Measurements from ENCODE around the gene ALG14.
"Not testable (repeated sequence)": the region's sequence is repeated elsewhere in the genome, so short reads cannot be mapped to it uniquely, and the experiment has no call there.

Gene ALG14

GRCh38 chr1:95006681-95007080 lies 66.1 kb downstream of the ALG14 start:
- DNase-seq (ENCODE audit: low read depth), result no peak

GRCh38 chr1:95005584-95005983 lies 67.2 kb downstream of the ALG14 start:
- no peak for DNase-seq (ENCODE audit: low read depth)

GRCh38 chr1:95004013-95004412 lies 68.7 kb downstream of the ALG14 start:
- DNase-seq (ENCODE audit: low read depth), result no peak

DNA sequence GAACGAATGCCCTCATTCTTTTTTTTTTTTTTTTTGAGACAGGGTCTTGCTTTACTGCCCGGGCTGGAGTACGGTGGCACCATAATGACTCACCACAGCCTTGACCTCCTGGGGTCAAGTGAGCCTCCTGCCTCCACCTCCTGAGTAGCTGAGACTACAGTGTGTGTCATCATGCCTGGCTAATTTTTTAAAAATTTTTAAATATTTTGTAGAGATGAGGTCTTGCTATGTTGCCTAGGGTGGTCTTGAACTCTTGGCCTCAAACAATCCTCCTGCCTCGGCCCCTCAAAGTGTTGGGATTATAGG lies 69.4 kb downstream of the ALG14 start:
- no peak for DNase-seq (ENCODE audit: low read depth)

DNA sequence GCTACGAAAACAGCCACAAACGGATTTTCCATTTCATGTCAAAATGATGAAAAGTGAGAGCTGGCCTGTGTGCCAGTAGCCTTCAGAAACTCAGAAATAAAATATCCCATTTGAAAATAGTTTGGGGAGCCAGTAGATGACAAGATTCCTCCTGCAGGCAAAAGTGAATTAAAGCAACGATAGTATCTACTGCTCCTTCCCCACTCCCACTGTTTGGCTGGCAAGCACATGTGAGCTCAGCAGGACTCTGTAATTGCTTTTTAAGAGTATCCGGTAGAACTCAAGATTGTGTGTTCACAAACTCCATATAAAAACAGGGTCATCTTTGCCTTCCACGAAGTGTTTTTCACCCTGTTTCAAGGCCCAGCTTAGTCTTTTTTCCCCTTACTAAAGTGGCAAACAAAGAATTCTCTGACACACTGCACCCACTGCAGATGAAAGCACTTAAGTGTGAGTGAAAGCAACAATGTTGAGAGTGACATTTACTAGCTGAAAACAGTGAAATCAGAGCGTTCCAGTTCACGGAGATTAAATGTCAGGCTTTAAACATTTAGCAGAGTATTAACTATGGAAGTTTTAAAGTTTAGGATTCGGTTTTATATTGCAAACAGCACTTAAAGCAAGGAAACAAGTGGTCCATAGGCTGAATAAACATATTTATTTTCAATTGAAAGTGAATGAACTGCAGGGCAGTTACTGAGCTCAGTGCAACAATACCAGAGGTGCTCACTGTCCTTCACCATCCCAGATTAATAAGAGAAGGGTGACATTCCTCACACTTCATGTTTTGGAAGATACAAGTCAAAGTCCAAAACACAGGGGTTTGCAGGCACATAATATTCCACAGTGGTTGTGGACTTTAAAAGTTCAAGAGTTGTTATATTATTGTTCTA lies 70.0 kb downstream of the ALG14 start:
- DNase-seq (ENCODE audit: low read depth), result no peak

- DNase-seq (ENCODE audit: low read depth), result no peak
These were observed 70.6 kb downstream of the ALG14 start for GRCh38 chr1:95002164-95002539.

DNA sequence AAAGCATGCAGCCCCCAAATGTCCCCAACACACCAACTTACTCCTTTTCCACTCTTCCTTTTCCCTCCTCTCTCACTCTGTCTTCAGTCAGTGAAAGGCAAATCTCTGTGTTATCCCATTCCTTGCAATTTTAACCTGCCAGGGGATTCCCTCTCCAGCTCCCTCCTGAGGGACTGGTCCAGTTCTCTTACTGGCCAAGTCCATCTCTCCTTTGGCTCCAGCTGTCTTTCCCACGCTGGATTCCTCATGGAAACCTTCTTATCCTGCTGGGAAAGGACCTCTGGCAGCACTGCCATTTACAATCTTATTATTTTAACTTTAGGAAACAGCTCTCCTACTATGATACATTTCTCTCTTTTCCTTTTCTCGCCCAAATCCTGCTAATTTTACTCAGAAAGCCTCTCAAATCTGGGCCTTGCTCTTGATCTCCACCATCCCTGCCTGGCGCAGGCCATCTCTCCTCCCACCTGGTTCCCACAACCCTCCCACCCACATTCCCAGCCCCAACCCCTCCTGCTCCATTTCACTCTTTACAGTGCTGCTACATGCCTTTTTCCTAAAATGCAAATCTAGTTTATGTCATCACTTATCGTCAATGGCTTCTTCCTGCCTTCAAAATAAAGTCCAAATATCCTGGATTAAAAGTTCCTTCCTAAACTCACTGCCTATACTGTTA lies 73.2 kb downstream of the ALG14 start:
- no peak for DNase-seq (ENCODE audit: low read depth)

- DNase-seq (ENCODE audit: low read depth), result no peak
These were observed 74.0 kb downstream of the ALG14 start for GRCh38 chr1:94998748-94999147.

GRCh38 chr1:94998114-94998513 lies 74.6 kb downstream of the ALG14 start:
- DNase-seq (ENCODE audit: low read depth), result no peak

DNA sequence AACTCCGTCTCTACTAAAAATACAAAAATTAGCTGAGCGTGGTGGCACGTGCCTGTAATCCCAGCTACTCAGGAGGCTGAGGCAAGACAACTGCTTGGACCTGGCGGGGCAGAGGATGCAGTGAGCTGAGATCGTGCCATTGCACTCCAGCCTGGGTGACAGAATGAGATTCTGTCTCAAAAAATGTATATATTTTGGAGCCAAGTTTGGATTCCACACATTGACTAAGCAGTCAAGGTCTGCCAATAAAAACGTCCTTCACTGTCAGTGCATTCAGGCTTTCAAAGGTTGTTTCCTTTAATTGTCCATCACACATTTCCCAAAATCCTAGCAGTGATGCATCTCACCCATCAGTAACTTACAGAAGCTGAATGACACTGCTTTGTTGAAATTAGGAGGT lies 77.2 kb downstream of the ALG14 start:
- DNase-seq (ENCODE audit: low read depth), result not testable (repeated sequence)

DNA sequence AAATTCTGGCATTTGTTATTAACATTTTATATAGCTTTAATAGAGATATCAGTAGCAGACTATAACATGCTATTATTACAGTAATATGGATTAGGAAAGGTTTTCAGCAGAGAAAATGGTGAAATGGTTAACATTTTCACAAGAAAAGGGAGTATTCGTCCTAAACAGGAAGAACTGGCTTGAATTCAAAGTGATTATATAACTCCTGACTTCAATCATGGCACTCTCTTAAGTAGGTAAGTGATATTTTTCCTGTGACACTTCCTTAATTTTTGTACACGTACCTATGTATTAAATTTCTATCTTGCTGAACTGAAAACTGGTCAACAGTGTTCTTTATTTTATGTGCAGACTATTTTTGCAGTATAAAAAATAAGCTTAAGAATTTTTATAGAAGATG lies 77.9 kb downstream of the ALG14 start:
- DNase-seq (ENCODE audit: low read depth), result no peak

DNA sequence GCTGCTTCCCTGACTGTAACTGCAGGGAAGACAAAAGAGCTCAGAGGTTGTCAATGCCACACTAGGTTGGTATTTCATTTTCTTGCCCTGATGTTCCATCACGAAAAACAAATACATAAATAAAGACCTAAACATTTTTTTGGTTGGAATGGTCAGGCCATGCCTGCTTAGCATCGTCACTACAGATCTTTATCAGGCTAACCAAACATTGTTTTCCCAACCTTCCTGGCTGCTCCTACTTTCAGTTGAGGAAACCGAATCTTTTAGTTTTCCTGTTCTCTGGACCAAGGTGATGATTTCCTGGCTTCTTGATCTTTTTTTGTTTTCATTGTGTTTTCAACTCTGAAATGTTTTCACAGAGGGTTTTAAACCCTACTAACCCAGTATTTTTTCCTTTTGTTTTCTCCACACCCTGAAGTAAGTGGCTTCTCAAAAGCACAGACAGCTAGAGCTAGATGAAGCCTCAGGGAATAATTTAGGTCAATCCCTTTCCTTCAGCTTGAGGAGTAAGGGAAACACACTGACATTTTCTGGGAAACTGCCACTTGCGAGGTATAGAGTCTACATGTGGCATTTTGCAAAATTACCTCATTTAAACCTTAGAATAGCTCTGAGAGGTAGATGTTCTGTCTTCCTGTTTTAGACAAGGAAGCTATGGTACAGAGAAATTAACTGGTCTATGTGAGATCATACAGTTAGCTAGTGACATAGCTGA lies 78.7 kb downstream of the ALG14 start:
- no peak for DNase-seq (ENCODE audit: low read depth)

DNA sequence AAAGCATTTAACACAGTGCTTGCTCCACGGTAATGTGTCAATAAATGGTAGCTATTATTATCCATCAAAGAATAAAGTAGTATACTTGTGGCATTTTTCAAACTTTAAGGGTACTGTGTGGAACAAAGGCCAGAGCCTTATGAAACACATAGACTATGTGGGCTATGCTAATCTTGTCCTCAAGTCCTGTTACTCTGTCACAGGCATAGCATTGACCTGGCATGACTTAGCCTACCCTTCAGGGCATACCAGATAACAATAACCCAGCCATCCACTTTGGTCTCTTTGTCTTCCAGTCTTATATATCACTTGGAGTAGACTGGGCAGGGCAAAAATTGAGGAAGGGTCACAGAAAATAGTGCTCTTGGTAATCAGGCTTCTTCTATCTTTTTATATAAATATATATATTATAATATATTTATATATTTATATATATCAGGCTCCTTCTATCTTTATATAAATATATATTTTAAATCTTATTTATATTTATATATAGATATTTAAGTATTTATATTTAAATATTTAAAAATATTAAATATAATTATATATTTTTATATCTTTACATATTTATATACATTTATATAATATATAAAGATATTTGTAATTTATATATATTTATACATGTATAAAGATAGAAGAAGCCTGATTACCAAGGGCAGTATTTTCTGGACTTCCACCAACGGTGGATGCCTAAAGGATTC lies 79.7 kb downstream of the ALG14 start:
- DNase-seq (ENCODE audit: low read depth), result no peak

DNA sequence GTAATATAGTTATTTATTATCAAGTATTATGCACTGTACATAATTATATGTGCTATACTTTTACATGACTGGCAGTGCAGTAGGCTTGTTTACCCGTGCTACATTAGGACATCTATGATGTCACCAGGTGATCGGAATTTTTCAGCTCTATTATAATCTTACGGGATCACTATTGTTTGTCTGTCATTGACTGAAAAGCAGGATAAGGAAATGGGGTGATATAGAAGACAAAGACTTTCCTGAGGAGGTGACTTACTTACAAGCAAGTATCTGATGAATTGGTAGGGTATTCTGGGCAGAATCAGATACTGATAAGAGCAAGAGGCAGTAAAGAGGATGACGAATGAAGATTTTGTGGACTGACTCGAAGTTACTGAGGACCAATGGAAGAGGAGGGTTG lies 80.6 kb downstream of the ALG14 start:
- DNase-seq (ENCODE audit: low read depth), result no peak

GRCh38 chr1:94989911-94990473 lies 82.8 kb downstream of the ALG14 start:
- no peak for DNase-seq (ENCODE audit: low read depth)

DNA sequence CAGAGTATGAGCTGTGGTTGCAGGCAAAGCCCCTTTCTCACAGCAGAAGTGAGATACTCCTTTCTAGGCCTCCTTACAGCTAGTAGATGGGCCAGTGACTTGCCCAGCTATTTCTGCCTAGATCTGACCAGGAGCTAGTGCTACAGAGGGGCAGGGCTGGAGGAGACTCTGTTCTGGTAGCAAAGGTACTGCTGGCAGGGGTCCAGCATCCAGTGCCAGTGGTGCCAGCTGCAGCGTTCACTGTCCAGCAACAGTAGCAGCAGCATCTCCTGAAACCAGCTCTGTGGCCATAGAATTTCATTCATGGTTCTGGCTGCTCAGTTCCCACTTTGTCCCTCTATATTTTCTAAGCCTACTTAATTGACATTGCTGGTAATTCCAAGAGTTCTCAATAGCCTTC lies 83.4 kb downstream of the ALG14 start:
- no peak for DNase-seq (ENCODE audit: low read depth)

GRCh38 chr1:94988356-94988755 lies 84.4 kb downstream of the ALG14 start:
- no peak for DNase-seq (ENCODE audit: low read depth)

DNA sequence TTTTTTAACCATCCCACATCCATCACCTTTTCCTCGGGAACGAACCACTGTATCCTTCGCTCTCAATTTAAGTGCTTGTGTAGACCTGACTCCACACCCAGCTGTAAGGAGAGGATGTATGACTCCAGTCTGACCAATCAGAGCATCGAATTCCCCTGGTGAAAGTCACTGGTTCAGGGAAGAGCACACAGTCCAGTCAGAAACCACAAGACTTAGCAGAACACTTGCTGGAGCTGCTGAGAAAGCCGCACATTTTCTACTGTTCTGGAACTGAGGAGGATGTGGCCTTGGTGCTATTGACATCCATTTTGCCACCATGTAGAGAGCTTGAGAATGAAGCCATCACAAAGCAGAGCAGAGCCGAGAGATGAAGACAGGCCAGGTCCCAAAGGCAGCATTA lies 86.0 kb downstream of the ALG14 start:
- no peak for DNase-seq (ENCODE audit: low read depth)

DNA sequence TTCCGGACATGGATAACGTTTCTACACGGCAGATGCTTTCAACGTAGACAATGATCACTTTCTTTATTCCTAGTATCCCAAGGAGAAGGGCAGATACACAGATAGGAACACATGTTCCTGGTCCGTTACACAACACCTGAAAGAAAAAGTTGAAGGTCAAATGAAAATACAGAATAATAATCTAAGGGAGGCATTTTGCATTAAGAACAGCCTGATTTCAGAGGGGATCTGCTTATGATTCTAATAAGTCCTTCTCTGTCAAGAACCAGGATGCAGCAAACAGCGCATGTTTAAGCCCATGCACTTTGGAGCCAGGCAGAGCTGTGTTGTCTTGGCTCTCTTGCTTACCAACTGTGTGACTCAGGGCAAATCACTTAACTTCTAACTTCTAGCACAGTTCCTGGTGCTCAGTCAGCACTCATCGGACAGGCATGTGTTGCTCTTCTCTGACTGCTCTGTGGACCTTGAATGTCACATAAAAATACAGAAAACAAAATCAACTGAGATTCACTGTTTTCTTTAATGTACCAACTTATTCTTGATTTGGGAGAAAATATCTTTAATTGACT lies 89.5 kb downstream of the ALG14 start:
- no peak for DNase-seq (ENCODE audit: low read depth)

- no peak for DNase-seq (ENCODE audit: low read depth)
These were observed 90.4 kb downstream of the ALG14 start for GRCh38 chr1:94982398-94982797.

- no peak for DNase-seq (ENCODE audit: low read depth)
These were observed 91.2 kb downstream of the ALG14 start for GRCh38 chr1:94981575-94981973.
